Activated effector memory CD4-positive, alpha-beta T cell treated with Interleukin-2 at 50 U/mL for 16 hours (primary cell): ENCODE results near the gene ARHGAP32.
"Not testable (repeated sequence)": the region's sequence is repeated elsewhere in the genome, so short reads cannot be mapped to it uniquely, and the experiment has no call there.

Experiments
- DNase-seq: peaks from one replicate; pipeline ENCODE4 v3.0.0-alpha.2; 2020

ARHGAP32 gene

DNA sequence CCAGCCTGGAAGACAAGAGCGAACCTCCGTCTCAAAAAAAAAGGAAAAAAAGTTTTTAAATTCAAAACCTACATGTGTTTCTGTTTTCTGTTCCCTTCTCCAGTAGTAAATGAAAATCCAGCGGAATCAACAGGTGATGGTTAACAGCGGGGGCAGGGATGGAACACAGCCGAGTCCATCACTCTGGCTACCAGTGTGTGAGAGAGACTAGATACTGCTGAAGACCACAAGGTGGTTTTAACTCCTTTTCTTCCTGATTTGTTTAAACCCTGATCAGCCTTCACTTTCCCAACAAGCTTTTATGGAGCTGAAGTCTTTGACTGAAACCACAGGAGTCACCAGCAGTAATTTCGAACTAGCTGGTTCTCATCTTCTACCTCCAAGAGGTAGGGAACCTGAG is 3.6 kb upstream of the ARHGAP32 start:
- DNase-seq: no peak

DNA sequence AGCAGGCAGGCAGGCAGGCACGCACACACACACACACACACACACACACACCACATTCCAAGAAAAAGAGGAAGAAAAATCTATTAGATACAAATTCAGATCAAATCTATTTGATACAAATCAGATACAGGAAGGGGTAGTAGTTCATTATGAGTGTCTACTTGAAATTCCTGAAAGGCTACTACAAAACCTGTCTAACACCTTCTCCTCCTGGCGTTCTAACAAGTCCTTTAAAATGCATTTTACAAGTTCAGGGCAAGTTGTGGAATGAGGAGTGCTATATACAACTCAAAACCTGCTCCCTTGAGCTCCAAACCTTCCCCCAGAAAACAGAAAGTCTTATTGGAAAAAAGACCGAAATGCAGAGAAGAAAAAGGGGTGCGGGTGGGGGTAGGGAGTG is 476 bp downstream of the ARHGAP32 start:
- no peak for DNase-seq

DNA sequence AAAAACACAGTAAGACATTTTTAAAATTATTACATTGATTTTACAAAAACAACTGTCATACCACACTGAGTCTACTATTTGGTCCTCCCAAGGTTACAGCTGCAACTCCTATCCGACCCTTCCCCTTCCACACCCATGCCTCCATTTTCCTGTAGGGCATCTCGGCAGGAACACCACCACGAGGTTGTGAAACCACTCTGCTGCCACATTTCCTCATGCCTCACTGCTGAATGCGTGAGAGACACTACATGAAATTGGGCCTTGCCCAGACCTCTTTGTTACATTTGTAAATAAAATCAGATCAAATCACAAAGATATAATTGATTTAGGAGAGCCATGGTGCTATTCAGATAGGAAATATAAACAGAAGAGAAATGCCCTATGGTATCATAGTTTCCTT is 2.0 kb downstream of the ARHGAP32 start:
- no peak for DNase-seq

GRCh38 chr11:129189646-129190045 is 2.5 kb downstream of the ARHGAP32 start:
- DNase-seq: no peak

DNA sequence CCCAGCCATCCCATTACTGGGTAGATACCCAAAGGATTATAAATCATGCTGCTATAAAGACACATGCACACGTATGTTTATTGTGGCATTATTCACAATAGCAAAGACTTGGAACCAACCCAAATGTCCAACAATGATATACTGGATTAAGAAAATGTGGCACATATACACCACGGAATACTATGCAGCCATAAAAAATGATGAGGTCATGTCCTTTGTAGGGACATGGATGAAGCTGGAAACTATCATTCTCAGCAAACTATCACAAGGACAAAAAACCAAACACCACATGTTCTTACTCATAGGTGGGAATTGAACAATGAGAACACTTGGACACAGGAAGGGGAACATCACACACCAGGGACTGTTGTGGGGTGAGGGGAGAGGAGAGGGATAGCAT is 7.0 kb downstream of the ARHGAP32 start:
- DNase-seq: not testable (repeated sequence)

GRCh38 chr11:129184581-129184980 is 7.5 kb downstream of the ARHGAP32 start:
- no peak for DNase-seq

GRCh38 chr11:129167315-129167714 is 24.8 kb downstream of the ARHGAP32 start:
- no peak for DNase-seq

DNA sequence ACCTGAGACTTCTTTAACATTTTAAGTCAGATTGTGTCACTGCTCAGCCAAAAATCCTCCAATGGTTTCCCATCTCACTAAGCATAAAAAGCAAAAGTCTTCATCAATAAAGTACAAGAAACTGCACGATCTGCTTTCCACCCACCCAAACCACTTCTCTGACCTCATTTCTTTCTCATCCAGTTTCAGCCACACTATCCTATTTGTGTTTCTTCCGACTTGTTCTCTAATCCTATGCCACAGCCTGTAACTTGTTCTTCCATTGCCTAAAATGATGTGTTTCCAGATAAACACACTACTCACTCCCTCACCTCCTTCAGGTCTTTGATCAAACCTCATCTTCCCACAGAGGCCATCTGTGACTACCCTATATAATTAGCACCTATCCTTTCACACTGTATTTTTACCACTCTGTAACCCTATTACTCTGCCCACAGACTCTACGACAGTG is 28.4 kb downstream of the ARHGAP32 start:
- no peak for DNase-seq

DNA sequence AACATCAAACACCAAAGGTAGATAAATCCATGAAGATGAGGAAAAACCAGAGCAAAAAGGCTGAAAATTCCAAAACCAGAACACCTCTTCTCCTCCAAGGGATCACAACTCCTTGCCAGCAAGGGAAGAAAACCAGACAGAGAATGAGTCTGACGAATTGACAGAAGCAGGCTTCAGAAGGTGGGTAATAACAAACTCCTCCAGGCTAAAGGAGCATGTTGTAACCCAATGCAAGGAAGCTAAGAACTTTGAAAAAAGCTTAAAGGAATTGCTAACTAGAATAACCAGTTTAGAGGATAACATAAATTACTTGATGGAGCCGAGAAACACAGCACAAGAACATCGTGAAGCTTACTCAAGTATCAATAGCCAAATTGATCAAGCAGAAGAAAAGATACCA is 35.0 kb downstream of the ARHGAP32 start:
- not testable (repeated sequence) for DNase-seq

GRCh38 chr11:129155745-129156144 is 36.4 kb downstream of the ARHGAP32 start:
- no peak for DNase-seq

- DNase-seq: no peak
Observed at GRCh38 chr11:129148487-129148886, 43.6 kb downstream of the ARHGAP32 start.

GRCh38 chr11:129146191-129146590 is 45.9 kb downstream of the ARHGAP32 start:
- DNase-seq: no peak

DNA sequence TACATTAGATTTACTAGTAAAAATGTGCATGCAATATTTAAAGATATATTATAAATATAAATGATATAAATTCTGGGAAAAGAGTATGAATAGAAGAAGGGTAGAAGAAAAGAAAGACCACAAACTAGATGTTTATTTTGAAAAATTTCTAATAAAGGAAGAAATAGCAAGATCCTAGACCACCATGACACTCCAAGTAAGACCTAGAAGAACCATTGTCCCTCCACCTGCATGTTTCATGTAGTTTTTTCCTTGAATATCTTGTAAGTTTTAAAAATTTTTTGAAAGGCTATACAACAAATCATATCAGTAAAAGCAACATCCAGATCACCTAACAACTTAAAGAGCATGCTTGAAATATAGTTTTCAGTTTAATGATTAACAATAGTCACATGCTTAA is 46.8 kb downstream of the ARHGAP32 start:
- no peak for DNase-seq

DNA sequence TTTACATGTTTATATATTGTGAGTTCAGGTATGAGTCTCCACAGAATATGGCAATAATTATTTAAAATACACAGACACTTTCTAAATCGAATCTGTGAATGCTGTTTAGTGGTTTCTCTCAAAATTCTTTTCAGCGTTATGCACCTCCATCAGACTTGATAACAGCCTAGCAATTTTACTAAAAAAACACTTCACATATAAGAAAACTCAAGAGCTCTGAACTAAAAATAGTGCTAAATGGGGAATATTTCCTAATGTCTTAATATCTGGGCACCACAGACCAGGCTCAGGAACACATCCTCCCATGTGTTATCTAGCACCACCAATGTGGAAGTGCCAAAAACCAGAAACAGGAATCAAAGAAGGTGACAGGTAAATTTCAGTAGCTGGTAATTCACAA is 47.9 kb downstream of the ARHGAP32 start:
- DNase-seq: no peak

- DNase-seq: no peak
Observed at GRCh38 chr11:129143335-129143734, 48.8 kb downstream of the ARHGAP32 start.

DNA sequence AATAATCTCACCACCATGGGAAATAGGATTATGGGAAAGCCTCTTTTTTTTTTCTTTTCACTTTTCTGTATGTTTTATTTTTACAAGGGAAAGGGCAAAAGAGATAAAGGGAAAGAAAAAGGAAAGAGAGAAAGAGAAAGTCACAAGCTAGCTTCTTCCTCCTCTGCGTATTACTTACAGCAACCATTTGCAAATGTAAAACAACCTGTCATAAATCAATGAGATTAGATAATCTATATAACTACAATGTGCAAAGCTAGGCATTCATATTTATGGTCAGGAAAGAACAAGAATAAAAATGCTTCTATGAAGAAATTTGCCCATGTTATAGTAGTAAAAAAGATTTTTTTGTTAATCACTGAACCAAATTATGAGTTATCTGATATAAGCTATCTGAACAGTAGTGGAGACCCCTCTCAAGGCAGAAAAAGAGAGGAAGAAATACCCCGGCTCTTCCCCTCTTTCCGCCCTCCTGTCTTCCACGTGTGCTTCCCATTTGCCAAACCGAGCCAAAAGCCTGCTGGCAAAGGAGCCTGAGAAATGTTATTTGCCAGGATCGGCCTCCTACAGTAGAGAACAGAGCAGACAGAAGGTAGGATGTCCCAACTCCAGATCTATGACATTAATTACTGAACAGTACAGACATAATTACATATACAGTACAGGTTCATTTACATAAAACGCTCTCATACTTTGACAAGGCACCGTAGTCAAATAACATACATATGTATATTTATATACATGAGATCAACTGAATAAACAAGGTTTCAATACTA is 50.2 kb downstream of the ARHGAP32 start:
- no peak for DNase-seq

- no peak for DNase-seq
Observed at GRCh38 chr11:129131316-129131715, 60.8 kb downstream of the ARHGAP32 start.

DNA sequence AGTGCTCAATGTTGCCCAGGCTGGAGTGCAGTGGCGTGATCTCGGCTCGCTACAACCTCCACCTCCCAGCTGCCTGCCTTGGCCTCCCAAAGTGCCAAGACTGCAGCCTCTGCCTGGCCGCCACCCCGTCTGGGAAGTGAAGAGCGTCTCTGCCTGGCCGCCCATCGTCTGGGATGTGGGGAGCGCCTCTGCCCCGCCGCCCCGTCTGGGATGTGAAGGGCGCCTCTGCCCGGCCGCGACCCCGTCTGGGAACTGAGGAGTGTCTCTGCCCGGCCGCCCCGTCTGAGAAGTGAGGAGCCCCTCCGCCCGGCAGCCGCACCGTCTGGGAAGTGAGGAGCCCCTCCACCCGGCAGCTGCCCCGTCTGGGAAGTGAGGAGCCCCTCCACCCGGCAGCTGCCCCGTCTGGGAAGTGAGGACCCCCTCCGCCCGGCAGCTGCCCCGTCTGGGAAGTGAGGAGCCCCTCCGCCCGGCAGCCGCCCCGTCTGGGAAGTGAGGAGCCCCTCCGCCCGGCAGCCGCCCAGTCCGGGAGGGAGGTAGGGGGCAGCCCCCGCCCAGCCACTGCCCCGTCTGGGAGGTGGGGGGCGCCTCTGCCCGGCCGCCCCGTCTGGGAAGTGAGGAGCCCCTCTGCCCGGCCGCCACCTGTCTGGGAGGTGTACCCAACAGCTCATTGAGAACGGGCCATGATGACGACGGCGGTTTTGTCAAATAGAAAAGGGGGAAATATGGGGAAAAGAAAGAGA is 63.1 kb downstream of the ARHGAP32 start:
- not testable (repeated sequence) for DNase-seq

- DNase-seq: no peak
Observed at GRCh38 chr11:129119036-129119435, 73.1 kb downstream of the ARHGAP32 start.

- no peak for DNase-seq
Observed at GRCh38 chr11:129117595-129118350, 74.4 kb downstream of the ARHGAP32 start.

DNA sequence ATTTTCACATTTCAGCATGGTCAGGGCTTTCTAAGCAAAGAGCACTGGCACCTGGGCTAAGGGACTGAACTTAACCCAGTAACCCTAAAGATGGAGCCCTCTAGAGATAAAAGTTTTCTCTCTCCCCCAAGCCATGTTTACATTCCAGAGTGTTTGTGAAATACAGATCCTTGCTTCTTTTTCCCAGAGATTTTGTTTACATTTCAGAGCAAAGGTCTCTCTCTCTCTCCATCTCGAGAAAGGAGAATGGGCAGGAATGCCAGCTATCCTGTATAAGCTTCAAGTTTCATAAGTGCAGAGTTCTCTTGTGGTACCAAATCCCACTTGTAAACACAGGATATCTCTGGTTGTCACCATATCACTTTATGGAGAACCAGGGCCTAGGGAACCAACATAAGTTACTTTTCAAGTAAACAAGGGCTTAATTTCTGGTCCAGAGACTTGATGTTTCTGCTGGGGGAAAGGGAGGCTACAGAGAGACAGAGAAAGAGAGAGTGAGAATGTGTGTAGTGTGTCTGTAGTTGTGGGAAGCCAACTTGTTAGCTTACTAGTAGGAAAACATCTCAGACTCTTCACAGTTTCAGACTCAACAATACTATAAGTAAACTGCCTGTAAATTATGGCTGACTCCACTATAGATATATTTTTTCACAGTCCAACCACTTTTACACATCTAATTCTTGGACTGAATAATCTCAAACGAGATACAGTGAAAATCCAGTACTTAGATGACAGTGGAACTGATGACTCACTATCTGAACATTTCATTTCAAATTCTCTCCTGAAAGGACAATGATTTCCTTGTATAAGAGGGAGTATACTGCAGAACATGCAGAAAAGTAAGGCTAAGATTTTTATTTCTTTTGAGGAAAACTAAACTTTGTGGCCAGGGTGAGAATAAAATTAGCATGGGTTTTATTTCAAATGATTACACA is 76.2 kb downstream of the ARHGAP32 start:
- DNase-seq: no peak

DNA sequence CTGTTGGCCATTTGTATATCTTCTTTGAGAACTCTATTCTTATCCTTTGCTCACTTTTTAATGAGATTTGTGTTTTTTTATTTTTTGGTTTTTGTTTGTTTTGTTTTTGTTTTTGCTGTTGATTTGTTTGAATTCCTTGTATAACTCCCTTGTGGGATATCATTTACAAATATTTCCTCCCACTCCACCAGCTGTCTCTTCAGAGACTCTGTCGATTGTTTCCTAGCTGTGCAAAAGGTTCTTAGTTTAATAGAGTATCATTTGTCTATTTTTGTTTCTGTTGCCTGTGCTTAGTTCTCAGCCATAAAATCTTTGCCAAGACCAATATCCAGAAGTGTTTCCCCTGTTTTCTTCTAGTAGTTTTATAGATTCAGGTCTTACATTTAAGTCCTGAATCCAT is 82.4 kb downstream of the ARHGAP32 start:
- DNase-seq: no peak
